Prostate gland (tissue), 2 donors: ENCODE measurements around the gene RYR2. TPM values are rescaled to one million over a fixed set of nuclear protein-coding genes. Genes with fewer than 3 reads are reported as not detected.

Source experiments
- DNase-seq: peaks from one replicate; pipeline ENCODE4 v3.0.0-alpha.2; 2019; ENCODE audit warnings: low spot score
- H3K27ac ChIP-seq, 2 donors: fragments of 200-600 bp; sonication (generic); 2 replicates each; pipeline ENCODE4 v1.5.1; 2017 to 2019
- H3K27me3 ChIP-seq: fragments of 200-600 bp; sonication (generic); replicated peaks from 2 replicates; pipeline ENCODE4 v1.5.1; 2019; ENCODE audit not compliant: insufficient read depth
- H3K36me3 ChIP-seq, 2 donors: fragments of 200-600 bp; sonication (generic); 1 replicate in 1 of 2; 2 replicates in 1 of 2; pipeline versions ENCODE4 v1.5.1 to v1.8.1; 2017 to 2019
- H3K4me1 ChIP-seq: fragments of 200-600 bp; sonication (generic); replicated peaks from 2 replicates; pipeline ENCODE4 v1.5.1; 2019
- H3K4me3 ChIP-seq, 2 donors: fragments of 200-600 bp; sonication (generic); 2 replicates each; pipeline ENCODE4 v1.5.1; 2017 to 2019
- H3K9me3 ChIP-seq: fragments of 200-600 bp; sonication (generic); 2 replicates; pipeline ENCODE4 v1.5.1; 2017
- CTCF ChIP-seq, 4 experiments: fragments of 200-600 bp in 2 of 4; fragments of 450-650 bp in 2 of 4; sonication (generic) in 2 of 4; IDR thresholded peaks; 1 replicate in 3 of 4; 2 replicates in 1 of 4; pipeline ENCODE4 v1.5.1; 2016 to 2019; ENCODE audit warnings: antibody characterized with exemption in 4 of 4, mild to moderate bottlenecking in 2 of 4, moderate library complexity in 2 of 4
- POLR2A ChIP-seq: fragments of 450-650 bp; IDR thresholded peaks from one replicate; pipeline ENCODE4 v1.6.1; 2016; ENCODE audit warnings: antibody characterized with exemption, mild to moderate bottlenecking
- POLR2AphosphoS5 ChIP-seq: sonication (generic); formaldehyde crosslinking; IDR thresholded peaks from one replicate; pipeline ENCODE4 v1.6.1; 2017; ENCODE audit warnings: antibody characterized with exemption
- WGBS: methylation state at CpG from one replicate; pipeline ENCODE4 v1.1.5; 2018; 5-methylcytosine and 5-hydroxymethylcytosine counted together
- intact Hi-C: fragments of 100-400 bp; cut with DNase I; formaldehyde crosslinking; loops from one replicate; pipeline ENCODE4 v1.14.2; 2022
- total RNA-seq, 2 donors: library from RNA; depleted of rRNA; stranded (reverse); fragments of >200 nt; gene quantifications; one replicate each; pipeline ENCODE4 v1.1.0, GENCODE V29; 2016

RYR2 gene
- total RNA-seq, 2 donors from 2014 or later: 2.9 to 6.7 TPM

- TF ChIP-seq POLR2A: no peak
- TF ChIP-seq POLR2AphosphoS5: no peak
- no peak for TF ChIP-seq CTCF (IDR thresholded peaks at IDR 0.05)
- no peaks in the 10 kb centered on the region for H3K4me1 ChIP-seq
- no peak overlapping the region for H3K27ac ChIP-seq
- WGBS: 72% methylated on average over 14 of the region's 14 CpGs
- no peaks in the 10 kb centered on the region for H3K36me3 ChIP-seq
- no peaks in the 10 kb centered on the region for H3K27me3 ChIP-seq
- no peak for DNase-seq
- H3K9me3 ChIP-seq: no peaks in the 10 kb centered on the region
- no peak overlapping the region for H3K4me3 ChIP-seq
- intact Hi-C loops: no loop called here
Measured at GRCh38 chr1:237205400-237206064, 163.5 kb downstream of the RYR2 start.

GRCh38 chr1:237206065-237206414 is 164.1 kb downstream of the RYR2 start:
- TF ChIP-seq CTCF (IDR thresholded peaks at IDR 0.05) (no peak), POLR2A (no peak), POLR2AphosphoS5 (no peak)
- 77% methylated on average over 6 of the region's 6 CpGs for WGBS
- intact Hi-C loops: no loop called here
- H3K27me3 ChIP-seq: no peaks in the 10 kb centered on the region
- no peaks in the 10 kb centered on the region for H3K4me1 ChIP-seq
- no peak overlapping the region for H3K27ac ChIP-seq
- no peak for DNase-seq
- no peaks in the 10 kb centered on the region for H3K36me3 ChIP-seq
- no peak overlapping the region for H3K4me3 ChIP-seq
- H3K9me3 ChIP-seq: no peaks in the 10 kb centered on the region

GRCh38 chr1:237211031-237211430 is 169.0 kb downstream of the RYR2 start:
- H3K4me1 ChIP-seq: no peaks in the 10 kb centered on the region
- no peak overlapping the region for H3K4me3 ChIP-seq
- 87% methylated on average over 5 of the region's 5 CpGs for WGBS
- TF ChIP-seq POLR2A (no peak), CTCF (IDR thresholded peaks at IDR 0.05) (no peak), POLR2AphosphoS5 (no peak)
- H3K36me3 ChIP-seq: no peaks in the 10 kb centered on the region
- no peak overlapping the region for H3K27ac ChIP-seq
- intact Hi-C loops: no loop called here
- DNase-seq: no peak
- no peaks in the 10 kb centered on the region for H3K27me3 ChIP-seq
- H3K9me3 ChIP-seq: no peaks in the 10 kb centered on the region

- H3K4me1 ChIP-seq: no peaks in the 10 kb centered on the region
- 13% methylated on average over 2 of the region's 2 CpGs for WGBS
- no peaks in the 10 kb centered on the region for H3K27me3 ChIP-seq
- no peak overlapping the region for H3K4me3 ChIP-seq
- DNase-seq: no peak
- intact Hi-C loops: no loop called here
- H3K27ac ChIP-seq: no peak overlapping the region
- H3K36me3 ChIP-seq: no peaks in the 10 kb centered on the region
- H3K9me3 ChIP-seq: no peaks in the 10 kb centered on the region
- no peak for TF ChIP-seq POLR2A
- TF ChIP-seq POLR2AphosphoS5: no peak
- no peak for TF ChIP-seq CTCF (IDR thresholded peaks at IDR 0.05)
Measured at GRCh38 chr1:237211540-237211939, 169.6 kb downstream of the RYR2 start.
